ENCODE measurements around the gene MAP6D1. TPM values are rescaled to one million over a fixed set of nuclear protein-coding genes. Genes with fewer than 3 reads are reported as not detected.
"Not testable (repeated sequence)": the region's sequence is repeated elsewhere in the genome, so short reads cannot be mapped to it uniquely, and the experiment has no call there.

Gene MAP6D1
- total RNA-seq, 2 donors from 2014 or later, result 1.4 TPM; not detected in 1

DNA sequence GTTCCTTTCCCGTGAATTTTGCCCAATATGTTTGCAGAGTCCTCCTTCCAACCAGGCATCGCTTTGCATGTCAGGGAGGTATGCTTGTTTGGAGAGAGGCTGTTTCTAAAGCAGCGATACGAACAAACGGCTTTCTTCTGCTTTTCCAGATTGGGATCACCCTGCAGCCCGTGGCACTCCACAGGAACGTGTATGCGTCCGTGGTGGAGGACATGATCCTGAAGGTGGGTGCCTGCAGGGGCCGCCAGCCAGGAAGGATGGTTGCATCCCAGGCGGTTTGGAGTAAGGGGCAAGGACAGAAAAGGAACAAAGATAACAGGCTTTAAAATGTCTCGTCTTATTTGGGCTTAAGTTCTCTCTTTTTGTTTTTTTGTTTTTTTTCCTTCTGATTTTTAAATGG lies 17.5 kb downstream of the MAP6D1 start:
- no peak for DNase-seq (ENCODE audit: low spot score)
- intact Hi-C loops (cut with DNase I), result no loop called here

DNA sequence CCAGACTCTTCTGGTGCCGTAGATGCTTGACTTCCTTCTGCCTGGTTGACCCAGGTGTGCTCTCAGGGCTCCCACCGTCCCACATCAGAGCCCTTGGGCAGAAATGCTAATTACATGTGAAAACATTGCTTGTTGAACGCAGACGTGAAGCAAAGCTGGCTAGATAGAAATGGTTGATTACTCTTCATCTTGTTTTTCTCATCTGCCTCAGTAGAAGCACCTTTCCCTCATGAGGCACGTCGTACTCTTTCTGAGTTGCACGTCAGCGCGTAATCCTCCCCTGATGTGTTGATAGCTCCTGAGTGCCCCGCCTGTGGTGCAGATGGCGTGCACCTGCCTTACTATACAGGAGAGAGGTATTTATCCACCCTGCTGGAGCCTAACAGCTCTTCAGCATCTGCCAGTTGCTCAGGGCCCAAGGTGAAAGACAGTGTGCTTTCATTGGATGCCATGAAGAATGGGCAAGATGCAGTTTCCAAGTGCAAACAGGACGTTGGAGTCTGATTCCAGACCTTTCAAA lies 18.1 kb downstream of the MAP6D1 start:
- intact Hi-C loops (cut with DNase I), result no loop called here
- DNase-seq (ENCODE audit: low spot score), result no peak

DNA sequence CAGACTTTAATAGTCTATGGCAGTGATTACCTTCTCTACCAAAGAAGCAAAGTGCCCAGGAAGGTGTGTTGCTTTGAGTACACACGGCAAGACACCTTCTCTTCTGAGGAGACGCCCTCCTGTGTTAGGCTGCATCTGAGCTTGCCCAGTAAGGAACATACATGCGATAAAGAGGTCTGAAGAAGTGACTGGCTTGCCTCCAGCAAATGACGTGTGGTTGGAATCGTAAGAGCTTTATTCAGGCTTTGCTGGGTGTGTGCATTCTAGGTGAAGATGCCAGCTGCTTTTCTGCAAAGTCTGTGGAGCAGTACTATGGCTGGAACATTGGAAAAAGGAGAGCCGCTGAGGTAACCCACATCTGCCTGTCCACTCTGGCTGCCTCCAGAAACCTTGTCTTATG lies 22.4 kb downstream of the MAP6D1 start:
- intact Hi-C loops (cut with DNase I), result no loop called here

DNA sequence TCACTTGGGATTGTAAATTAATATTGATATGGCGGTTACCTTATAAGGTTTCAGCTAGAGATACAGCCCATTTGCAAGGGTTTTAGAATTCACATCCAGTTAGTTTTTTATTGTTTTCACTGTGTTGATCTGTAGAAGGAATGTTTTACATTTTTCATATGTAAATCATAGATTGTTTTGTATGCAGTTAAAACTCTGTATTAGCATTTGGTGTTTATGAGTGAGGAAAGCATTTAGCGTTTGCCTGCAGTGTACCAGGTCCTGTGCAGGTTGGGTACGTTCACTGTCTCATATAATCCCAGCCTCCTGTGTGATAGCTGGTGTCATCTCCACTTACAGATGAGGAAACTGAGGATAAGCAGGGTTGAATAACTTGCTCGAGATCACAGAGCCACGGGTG lies 23.8 kb downstream of the MAP6D1 start:
- no peak for DNase-seq (ENCODE audit: low spot score)
- intact Hi-C loops (cut with DNase I), result no loop called here

More for the DNA sequence above, 22.4 kb downstream of the MAP6D1 start:
- DNase-seq (ENCODE audit: low spot score), result no peak

DNA sequence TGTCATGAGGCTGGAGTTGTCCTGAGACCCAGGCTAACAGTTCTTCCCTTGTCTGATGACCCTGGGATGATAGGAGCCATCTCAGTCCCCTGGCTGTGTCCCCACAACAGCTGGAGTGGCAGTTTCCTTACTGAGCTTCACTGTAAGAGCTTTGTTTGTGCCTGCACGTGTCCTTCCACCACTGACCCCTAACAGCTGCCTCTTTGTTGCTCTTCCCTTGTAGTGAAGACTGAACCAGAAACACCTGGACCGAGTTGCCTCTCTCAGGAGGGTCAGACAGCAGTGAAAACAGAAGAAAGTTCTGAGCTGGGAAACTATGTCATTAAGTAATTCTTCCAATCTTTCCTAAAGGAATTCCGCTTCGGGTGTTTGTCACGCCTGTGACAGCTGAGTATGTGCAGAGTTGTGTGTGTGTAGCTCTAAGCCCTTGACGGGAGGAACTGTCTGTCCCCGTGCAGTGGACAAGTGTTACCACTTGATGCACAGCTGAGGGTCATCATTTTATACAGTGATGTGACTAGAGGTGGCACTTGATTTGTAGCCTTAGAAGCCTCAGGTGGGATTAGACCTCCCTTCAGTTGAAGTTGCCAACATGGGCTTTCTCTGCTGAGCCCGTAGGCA lies 25.0 kb downstream of the MAP6D1 start:
- intact Hi-C loops (cut with DNase I), result no loop called here

DNA sequence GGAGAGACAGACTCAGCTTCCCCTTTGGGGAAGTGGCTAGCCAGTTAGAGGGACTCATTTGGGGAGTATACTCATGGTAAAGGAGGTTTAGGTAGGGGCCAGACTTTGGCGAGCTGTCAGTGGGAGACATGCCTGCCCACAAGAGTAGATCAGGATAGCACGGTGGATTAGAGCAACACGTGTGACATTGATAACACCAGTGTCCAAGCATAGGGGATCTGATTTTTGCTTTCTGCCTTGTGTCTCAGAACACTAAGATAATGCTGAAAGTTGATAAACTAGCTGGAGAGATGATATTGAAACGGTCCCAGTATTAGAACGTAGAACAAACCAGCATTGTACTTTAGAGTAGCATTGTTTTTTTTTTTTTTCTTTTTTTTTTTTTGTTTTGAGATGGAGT lies 25.9 kb downstream of the MAP6D1 start:
- intact Hi-C loops (cut with DNase I), result no loop called here
- DNase-seq (ENCODE audit: low spot score), result no peak

More for the DNA sequence above, 25.0 kb downstream of the MAP6D1 start:
- no peak for DNase-seq (ENCODE audit: low spot score)

DNA sequence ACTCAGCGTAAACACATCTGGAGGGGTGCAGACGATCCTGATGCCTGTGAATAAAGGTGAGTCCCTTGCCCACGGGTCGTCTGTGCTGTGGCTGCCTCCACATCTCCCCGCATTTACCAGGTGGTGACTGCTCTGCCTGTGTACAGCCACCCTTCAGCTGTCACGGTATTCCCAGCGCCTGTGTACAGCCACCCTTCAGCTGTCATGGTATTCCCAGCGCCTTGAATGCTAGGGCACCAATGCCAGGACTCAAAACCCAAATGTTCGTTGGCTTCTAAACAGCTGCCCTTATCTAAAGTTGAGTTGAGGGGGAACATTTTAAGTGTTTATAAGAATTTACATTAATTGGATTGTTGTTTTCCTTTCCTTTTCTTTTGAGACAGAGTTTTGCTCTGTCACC lies 27.4 kb downstream of the MAP6D1 start:
- intact Hi-C loops (cut with DNase I), result loop anchor here in 1 of 2 donors (1.0 kb wide), 1 partner anchor 16 kb away; no protein-coding TSS in a partner anchor
- DNase-seq (ENCODE audit: low spot score), result no peak

DNA sequence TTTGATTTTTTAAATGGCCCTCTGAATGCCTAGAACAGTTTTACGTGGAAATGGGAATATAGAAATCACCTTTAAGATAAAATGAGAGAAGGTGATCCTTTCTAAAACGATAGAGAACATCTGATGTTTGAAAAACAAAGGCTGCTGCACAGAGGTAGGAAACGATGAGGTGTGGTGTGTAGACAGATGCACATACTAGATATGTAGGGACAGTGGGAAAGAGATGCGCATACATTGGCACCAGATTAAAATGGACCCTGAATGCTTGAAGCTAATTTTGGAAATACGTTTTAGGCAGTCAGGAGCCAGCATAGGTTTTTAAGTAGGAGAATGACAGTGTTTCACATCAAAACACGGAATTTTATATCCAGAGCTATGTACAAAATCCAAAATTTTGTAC lies 29.0 kb downstream of the MAP6D1 start:
- intact Hi-C loops (cut with DNase I), result no loop called here

DNA sequence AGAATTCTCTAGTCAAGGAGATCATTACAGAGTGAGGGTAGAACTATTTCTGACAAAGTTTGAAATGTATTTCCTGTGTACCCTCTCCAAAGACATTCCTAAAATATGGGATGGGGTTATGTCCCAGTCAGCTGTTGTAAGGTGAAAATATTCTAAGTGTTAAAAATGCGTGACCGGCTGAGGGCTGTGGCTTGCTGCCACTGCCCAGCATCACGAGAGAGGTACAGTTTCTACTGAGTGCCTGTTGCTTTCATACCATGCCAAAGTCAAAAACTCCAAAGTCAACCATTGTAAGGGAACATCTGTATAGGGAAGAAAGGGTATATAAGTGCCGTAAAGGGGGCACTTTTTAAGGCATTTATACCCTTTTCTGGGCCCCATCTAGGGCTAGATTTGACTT lies 30.9 kb downstream of the MAP6D1 start:
- DNase-seq (ENCODE audit: low spot score), result no peak
- intact Hi-C loops (cut with DNase I), result no loop called here

More for the DNA sequence above, 29.0 kb downstream of the MAP6D1 start:
- no peak for DNase-seq (ENCODE audit: low spot score)

DNA sequence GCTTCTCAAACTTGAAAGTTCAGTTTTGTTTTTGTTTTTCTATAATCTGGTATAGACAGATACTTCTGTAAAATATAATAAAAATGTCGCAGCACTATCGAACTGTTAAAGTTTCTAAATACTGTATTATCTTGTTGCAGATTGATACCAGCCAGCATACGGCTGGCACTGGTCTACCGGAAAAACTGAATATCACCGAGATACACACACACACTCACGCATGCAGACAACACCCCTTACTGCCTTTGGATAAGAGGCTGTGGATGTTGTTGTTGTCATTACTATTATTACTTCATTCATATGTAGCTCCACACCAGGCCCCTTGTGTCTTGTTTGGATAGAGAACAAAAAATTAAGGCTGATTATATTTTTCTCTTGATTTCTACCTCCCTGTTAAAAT lies 32.4 kb downstream of the MAP6D1 start:
- intact Hi-C loops (cut with DNase I), result no loop called here
- DNase-seq (ENCODE audit: low spot score), result no peak

DNA sequence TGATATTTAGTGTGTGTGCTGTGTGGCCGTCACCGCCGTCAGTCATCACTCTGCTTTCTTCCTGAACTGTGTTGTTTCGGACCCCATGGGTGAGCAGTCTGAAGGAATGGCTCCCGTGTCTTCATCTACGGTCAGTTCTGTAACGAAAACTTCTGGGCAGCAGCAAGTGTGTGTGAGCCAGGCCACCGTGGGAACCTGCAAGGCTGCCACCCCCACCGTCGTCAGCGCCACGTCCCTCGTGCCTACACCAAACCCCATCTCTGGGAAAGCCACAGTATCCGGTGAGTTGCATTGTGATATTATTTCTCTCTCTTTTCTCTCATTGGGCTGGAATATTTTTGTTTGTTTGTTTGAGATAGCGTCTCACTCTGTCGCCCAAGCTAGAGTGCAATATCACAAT lies 34.7 kb downstream of the MAP6D1 start:
- intact Hi-C loops (cut with DNase I), result no loop called here

DNA sequence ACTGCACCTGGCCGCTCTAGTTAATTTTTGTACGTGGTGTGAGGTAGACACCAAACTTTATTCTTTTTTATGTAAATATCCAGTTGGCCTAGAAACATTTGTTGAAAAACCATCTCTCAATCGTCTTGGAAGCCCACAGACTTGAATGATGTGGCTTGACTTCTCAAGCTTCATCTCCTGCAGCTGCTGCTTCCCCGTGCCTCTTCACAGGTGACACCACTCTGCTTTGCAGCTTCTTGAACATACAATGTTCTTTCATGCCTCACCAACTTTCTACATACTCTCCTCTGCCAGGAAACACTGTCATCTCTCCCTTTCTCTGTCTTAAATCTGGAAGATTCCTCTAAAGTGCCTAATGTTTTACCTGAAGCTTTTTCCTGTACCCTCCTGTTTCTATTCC lies 35.6 kb downstream of the MAP6D1 start:
- intact Hi-C loops (cut with DNase I), result no loop called here
- no peak for DNase-seq (ENCODE audit: low spot score)

More for the DNA sequence above, 34.7 kb downstream of the MAP6D1 start:
- DNase-seq (ENCODE audit: low spot score), result no peak

DNA sequence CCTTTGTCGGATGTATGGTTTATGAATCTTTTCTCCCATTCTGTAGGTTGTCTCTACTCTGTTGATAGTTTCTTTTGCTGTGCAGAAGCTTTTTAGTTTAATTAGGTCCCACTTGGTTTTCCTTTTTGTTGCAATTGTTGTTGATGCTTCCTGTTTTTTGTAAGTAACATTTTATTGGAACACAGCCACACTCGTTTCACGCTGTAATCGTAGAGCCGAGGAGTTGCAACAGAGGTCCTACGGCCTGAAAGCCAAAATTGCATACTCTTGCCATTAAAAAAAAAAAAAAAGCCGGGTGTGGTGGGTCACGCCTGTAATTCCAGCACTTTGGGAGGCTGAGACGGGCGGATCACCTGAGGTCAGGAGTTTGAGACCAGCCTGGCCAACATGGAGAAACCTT lies 40.9 kb downstream of the MAP6D1 start:
- intact Hi-C loops (cut with DNase I); DNase-seq (ENCODE audit: low spot score): not testable (repeated sequence)

DNA sequence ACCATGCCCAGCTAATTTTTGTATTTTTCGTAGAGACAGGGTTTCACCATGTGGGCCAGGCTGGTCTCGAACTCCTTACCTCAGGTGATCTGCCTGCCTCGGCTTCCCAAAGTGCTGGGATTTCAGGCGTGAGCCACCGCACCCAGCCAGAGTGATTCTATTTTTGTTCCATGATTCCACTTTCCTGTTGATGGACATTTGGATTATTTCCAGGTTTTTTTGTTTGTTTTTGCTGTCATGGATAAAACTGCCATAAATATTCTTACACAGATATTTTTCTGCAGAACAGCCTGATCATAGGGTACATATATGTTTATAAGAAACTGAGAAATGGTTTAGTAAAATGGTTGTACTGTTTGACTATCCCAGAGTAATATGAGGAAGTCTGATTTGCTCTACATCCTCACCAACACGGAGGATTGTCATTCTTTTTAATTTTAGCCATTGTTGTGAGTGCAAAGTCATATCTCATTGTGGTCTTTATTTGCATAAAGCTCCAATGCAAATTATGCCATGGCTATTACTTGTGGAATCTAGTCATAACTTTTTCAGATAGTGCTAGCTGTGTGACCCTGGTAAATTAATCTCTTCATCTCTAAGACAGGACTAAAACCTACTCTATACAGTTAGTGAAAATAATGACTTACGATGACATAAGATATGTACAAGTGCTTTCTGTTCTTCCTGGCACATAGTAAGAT lies 42.7 kb downstream of the MAP6D1 start:
- intact Hi-C loops (cut with DNase I), result loop anchor here in 1 of 2 donors (1.0 kb wide), 1 partner anchor 15 kb away; no protein-coding TSS in a partner anchor
- DNase-seq (ENCODE audit: low spot score), result no peak

DNA sequence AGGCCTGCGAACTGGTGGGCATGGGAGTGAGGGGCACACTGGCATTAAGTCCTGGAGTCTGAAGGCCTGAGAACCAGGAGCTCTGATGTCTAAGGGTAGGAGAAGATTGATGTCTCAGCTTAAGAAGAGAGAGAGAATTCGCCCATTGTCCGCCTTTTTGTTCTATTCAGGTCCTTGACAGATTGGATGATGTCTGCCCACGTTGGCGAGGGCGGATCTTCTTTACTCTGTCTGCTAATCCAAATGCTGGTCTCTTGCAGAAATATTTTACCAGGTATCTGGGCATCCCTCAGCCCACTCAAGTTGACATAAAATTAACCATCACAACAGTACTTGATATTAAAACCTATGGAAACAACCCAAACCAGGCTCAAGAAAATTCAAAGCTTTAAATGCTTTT lies 44.1 kb downstream of the MAP6D1 start:
- no peak for DNase-seq (ENCODE audit: low spot score)
- intact Hi-C loops (cut with DNase I), result no loop called here

DNA sequence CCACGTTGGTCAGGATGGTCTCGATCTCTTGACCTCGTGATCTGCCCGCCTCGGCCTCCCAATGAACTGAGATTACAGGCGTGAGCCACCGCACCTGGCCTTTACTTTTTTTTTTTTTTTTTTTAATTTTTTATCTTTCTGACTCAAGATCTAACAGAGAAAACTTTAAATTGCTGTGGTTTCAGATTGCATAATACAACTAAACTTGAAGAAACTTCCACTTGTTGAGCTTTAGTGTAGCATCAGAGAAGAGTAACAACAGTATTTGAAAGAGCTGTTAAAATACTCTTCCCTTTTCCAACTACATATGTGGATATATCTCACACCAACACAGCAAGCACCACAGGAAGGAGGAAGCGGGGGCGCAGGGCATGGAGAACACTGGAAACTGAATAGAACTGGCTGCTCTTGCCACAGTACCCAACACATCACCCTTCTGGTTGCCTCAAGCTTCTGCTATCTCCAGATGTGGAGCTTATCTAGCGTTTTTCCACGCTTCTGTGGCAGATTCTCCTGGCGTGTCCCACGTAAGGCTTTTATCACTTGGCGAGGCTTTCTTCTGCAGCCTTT lies 45.4 kb downstream of the MAP6D1 start:
- intact Hi-C loops (cut with DNase I), result no loop called here

DNA sequence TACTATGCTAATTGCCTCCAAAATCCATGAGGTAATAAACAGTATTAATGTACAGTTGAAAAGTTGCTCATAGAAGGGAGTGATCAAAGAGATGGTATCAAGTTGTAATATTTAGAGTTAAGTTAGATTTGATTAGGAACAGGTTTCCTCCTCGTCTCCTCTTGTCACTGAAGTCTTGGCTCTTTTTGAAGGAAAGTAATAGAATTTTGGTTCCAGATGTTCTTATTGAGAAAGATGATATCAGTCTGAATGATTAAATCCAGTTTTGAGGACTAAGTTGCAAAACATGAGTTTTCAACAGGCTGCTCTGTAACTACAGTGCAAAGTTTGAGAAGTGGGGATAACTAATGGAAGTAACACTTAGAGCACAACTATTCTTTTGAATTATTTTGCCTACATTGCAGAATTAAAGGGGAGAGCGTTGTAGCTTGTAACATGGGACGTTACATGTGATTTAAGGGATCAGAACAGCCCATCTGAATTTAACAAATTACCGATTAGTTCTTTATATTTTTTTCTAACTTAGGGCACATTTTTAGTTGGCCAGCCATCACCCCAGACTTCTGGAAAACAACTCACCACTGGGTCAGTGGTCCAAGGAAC lies 48.3 kb downstream of the MAP6D1 start:
- intact Hi-C loops (cut with DNase I), result no loop called here
- DNase-seq (ENCODE audit: low spot score), result no peak

More for the DNA sequence above, 45.4 kb downstream of the MAP6D1 start:
- DNase-seq (ENCODE audit: low spot score), result no peak

DNA sequence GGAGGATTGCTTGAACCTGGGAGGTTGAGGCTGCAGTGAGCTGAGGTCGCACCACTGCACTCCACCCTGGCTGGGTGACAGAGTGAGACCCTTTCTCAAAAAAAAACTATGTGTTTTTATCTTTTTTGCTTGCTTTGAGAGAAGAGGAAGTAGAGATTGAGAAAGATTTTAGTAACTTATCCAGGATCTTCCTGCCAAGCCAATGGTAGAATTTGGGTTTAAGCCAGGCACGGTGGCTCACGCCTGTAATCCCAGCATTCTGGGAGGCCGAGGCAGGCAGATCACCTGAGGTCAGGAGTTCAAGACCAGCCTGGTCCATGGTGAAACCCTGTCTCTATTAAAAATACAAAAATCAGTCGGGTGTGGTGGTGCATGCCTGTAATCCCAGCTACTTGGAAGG lies 48.9 kb downstream of the MAP6D1 start:
- intact Hi-C loops (cut with DNase I); DNase-seq (ENCODE audit: low spot score): not testable (repeated sequence)

DNA sequence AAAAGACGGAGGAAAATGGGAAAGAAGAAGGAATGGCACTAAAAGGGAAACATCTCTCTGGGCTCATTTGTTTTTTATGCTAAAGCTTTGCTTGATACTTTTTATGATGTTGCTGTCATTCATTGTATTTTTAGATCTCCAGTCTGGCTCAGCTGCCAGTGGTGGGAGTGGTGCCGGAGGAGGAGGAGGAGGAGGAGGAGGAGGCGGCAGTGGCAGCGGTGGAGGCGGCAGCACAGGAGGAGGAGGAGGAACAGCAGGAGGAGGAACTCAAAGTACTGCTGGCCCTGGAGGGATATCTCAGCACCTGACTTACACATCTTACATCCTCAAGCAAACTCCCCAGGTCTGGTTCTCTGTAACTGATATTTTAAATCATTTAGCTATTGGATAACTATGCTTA lies 49.6 kb downstream of the MAP6D1 start:
- DNase-seq (ENCODE audit: low spot score), result no peak
- intact Hi-C loops (cut with DNase I), result no loop called here

DNA sequence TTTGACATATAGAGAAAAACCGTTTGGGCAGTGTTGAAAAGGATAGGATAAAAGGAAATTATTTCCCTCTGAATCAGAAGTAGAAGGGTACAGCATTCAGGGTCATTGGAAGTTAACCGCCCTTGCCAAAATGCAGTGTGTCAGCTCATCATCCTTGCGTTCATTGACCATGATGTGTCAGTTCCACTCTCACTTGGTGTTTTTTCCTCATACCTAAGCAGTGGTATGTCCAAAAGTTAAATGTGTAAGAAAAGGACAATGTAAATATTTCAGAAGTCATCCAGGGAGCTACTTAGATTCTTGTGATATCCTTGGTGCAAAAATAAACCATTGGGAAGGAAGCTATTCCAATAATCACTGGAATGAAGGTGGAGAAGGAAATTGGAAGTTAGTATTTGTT lies 50.7 kb downstream of the MAP6D1 start:
- intact Hi-C loops (cut with DNase I), result no loop called here
- DNase-seq (ENCODE audit: low spot score), result no peak
